HG02970 (cell line): ENCODE results near the gene AGFG2.
"Not testable (repeated sequence)": the region's sequence is repeated elsewhere in the genome, so short reads cannot be mapped to it uniquely, and the experiment has no call there.

Source experiments
- ATAC-seq: cut with Tn5 transposase; IDR thresholded peaks from one replicate; pipeline ENCODE4 v1.9.1; 2021; ENCODE audit warnings: mild to moderate bottlenecking, moderate library complexity, moderate number of reproducible peaks; ENCODE audit not compliant: unreplicated experiment, low FRiP score

The AGFG2 gene, protein sequence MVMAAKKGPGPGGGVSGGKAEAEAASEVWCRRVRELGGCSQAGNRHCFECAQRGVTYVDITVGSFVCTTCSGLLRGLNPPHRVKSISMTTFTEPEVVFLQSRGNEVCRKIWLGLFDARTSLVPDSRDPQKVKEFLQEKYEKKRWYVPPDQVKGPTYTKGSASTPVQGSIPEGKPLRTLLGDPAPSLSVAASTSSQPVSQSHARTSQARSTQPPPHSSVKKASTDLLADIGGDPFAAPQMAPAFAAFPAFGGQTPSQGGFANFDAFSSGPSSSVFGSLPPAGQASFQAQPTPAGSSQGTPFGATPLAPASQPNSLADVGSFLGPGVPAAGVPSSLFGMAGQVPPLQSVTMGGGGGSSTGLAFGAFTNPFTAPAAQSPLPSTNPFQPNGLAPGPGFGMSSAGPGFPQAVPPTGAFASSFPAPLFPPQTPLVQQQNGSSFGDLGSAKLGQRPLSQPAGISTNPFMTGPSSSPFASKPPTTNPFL

DNA sequence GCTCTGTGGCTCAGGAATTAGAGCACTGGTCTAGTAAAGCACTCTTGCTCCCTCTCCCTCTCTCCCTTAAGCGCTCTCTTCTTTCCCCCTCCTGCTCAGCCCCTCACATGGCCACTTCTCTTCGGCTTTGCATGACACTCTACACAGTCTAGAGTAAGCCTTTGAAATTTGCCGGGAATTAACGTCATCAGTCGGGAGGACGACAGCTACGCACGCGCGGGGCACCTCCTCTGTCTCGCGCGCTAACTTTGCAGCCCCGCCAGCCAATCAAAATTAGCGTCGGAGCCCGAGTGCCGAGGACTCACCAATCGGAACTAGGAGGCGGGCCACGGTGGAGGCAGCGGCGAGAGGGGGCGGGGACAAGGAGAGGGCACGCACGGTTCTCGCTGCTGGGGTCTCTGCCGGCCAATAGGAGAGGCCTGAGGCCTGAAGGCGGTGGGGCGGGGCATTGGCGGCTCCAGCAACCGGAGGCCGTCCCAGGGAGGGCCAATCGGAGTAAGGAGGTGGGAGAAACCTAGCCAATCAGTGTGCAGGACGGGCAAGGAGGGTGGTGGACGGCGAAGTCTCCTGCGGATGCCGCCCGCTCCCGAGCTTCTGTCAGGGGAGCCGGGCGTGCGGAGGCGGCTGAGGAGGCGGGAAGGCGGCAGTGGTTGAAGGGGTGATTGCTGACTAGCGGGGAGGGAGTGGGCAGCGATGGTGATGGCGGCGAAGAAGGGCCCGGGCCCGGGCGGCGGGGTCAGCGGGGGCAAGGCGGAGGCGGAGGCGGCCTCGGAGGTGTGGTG lies at the start of gene AGFG2:
AGFG2 (plus strand) TSS at position 550 of the 782 bp plus-strand sequence; CDS start at position 694, 144 bp downstream.
- peak; percentile 93 for ATAC-seq

GRCh38 chr7:100489824-100490223 lies 49.2 kb upstream of the AGFG2 start:
- no peak for ATAC-seq

DNA sequence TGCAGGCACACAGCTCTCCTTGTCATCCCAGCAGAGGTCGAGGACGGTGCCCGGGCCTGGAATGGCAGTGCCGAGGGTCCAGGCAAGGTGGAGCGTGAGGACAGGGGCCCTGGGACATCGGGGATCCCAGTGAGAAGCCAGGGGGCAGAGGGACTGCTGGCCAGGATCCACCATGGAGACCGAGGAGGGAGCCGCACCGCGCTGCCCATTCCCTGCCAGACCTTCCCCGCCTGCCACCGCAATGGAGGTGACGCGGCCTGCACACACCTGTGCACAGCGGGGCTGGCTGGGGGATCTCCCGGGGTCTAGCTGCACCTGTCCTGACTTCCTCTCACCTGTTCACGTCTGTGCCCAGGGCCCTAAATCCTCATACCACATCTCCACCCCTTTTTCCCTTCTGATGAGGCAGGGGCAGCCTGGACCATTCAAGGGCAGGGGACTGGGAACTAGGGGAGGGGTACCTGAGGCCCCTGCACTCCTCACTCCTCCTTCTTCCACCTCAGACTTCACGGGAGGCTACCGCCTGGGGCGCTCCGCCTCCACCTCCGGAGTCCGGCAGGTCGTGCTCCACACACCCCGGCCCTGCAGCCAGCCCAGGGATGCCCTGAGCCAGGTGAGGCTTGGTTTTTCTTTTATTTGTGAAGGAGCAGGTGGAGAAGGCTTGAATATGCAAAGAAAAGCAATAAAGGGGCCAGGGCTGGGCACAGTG lies 48.4 kb upstream of the AGFG2 start:
- no peak for ATAC-seq

DNA sequence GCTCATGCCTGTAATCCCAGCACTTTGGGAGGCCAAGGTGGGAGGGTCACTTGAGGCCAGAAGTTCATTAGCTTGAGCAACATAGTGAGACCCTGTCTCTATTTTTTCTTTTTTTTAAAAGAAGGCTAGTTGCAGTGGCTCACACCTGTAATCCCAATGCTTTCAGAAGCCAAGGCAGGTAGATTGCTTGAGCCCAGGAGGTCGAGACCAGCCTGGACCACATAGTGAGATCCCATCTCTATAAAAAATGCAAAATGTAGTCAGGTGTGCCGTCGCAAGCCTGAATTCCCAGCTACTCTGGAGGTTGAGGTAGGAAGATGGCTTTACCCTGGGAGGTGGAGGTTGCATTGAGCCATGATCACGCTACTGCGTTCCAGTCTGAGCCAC lies 47.8 kb upstream of the AGFG2 start:
- no peak for ATAC-seq

- ATAC-seq: no peak
Measured at GRCh38 chr7:100492738-100493475, 46.1 kb upstream of the AGFG2 start.

- ATAC-seq: no peak
Measured at GRCh38 chr7:100493476-100494264, 45.3 kb upstream of the AGFG2 start.

- ATAC-seq: no peak
Measured at GRCh38 chr7:100496509-100496908, 42.5 kb upstream of the AGFG2 start.

GRCh38 chr7:100500743-100501142 lies 38.3 kb upstream of the AGFG2 start:
- not testable (repeated sequence) for ATAC-seq

GRCh38 chr7:100504031-100504430 lies 35.0 kb upstream of the AGFG2 start:
- ATAC-seq: not testable (repeated sequence)

- no peak for ATAC-seq
Measured at GRCh38 chr7:100504887-100505611, 34.0 kb upstream of the AGFG2 start.

GRCh38 chr7:100506356-100506923 lies 32.6 kb upstream of the AGFG2 start:
- ATAC-seq: no peak

- no peak for ATAC-seq
Measured at GRCh38 chr7:100509231-100509630, 29.8 kb upstream of the AGFG2 start.

- ATAC-seq: no peak
Measured at GRCh38 chr7:100510437-100511239, 28.4 kb upstream of the AGFG2 start.

GRCh38 chr7:100513212-100513810 lies 25.7 kb upstream of the AGFG2 start:
- no peak for ATAC-seq

GRCh38 chr7:100515072-100515532 lies 23.9 kb upstream of the AGFG2 start:
- no peak for ATAC-seq

DNA sequence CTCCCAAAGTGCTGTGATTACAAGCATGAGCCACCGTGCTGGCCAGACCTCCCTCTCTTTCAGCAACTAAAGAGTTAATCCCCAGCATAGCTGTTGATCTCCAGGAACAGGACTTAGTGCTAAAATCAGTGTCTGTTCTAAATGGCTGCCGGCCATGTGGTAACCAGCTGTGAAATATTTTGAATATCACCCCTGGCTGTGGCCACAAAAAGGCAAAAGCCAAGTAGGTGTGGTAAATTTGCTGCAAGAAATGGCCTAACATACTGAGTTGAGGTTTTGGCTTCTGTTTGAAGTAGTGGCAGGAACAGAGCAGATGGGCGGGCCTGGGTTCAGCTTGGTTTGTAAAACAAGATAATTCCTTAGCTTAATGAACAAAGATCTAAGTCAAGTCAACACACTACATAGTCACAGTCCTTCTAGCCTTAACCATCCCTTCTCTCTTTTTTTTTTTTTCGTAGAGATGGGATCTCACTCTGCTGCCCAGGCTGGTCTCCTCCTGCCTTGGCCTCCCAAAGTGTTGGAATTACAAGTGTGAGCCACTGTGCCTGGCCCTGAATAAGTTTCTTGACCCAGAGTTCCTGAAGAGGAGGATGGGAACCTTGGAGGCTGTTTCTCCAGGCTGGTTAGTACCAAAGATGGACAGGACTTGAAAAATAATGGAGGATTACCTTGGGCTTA lies 22.7 kb upstream of the AGFG2 start:
- ATAC-seq: no peak

- no peak for ATAC-seq
Measured at GRCh38 chr7:100517305-100517704, 21.7 kb upstream of the AGFG2 start.
